SK-N-SH (cell line): Measurements from ENCODE around the gene DHRS1. TPM values are rescaled to one million over a fixed set of nuclear protein-coding genes. Genes with fewer than 3 reads are reported as not detected.

Source experiments
- CTCF ChIA-PET: fragments of 300-600, 350-600 bp; formaldehyde crosslinking; extraction: SDS; loops from one replicate; lab custom pipeline; 2021; lab: Yijun Ruan, JAX
- POLR2A ChIA-PET: fragments of 350-600 bp; sonication (Branson Sonifier 250); formaldehyde crosslinking; extraction: SDS; loops from one replicate; lab custom pipeline; 2020; ENCODE audit warnings: antibody characterized with exemption, inconsistent platforms; lab: Yijun Ruan, JAX
- DNase-seq: peaks from one replicate; pipeline ENCODE4 v3.0.0; 2012
- H2AFZ ChIP-seq: fragments of 200-600 bp; sonication (generic); 2 replicates; pipeline ENCODE4 v1.8.1; 2016; ENCODE audit warnings: antibody characterized with exemption, mild to moderate bottlenecking, low read depth
- H3F3A ChIP-seq: fragments of 200-600 bp; sonication (generic); replicated peaks from 2 replicates; pipeline ENCODE3; 2016; ENCODE audit warnings: antibody characterized with exemption, mild to moderate bottlenecking; ENCODE audit not compliant: insufficient read depth
- H3K27ac ChIP-seq, 2 experiments: fragments of 200-500 bp in 1 of 2; fragments of 200-600 bp in 1 of 2; sonication (Bioruptor generic) in 1 of 2; sonication (generic), shearing (Covaris generic) in 1 of 2; 2 replicates each; pipeline versions ENCODE4 v1.5.1 to v1.6.1; 2014 to 2016; ENCODE audit warnings: low read depth in 2 of 2, inconsistent platforms in 1 of 2, low read length in 1 of 2, mild to moderate bottlenecking in 1 of 2, mixed read lengths in 1 of 2
- H3K27me3 ChIP-seq: fragments of 200-600 bp; sonication (generic), shearing (Covaris generic); 2 replicates; pipeline ENCODE4 v1.6.1; 2016; ENCODE audit warnings: mixed run types; ENCODE audit not compliant: insufficient read depth
- H3K36me3 ChIP-seq, 2 experiments: fragments of 200-500 bp in 1 of 2; fragments of 200-600 bp in 1 of 2; sonication (Bioruptor generic) in 1 of 2; sonication (generic) in 1 of 2; replicated peaks in 1 of 2; 2 replicates each; pipeline versions ENCODE3 to v1.5.1; 2014 to 2016; ENCODE audit warnings: low read length in 1 of 2, mild to moderate bottlenecking in 1 of 2; ENCODE audit not compliant: insufficient read depth in 2 of 2, control insufficient read depth in 1 of 2
- H3K4me1 ChIP-seq, 2 experiments: fragments of 200-500 bp in 1 of 2; fragments of 200-600 bp in 1 of 2; sonication (Bioruptor generic) in 1 of 2; sonication (generic), shearing (Covaris generic) in 1 of 2; 2 replicates each; pipeline versions ENCODE4 v1.5.1 to v1.6.1; 2014 to 2016; ENCODE audit warnings: low read depth in 1 of 2, low read length in 1 of 2, mixed run types in 1 of 2; ENCODE audit not compliant: insufficient read depth in 2 of 2, control insufficient read depth in 1 of 2
- H3K4me2 ChIP-seq: fragments of 200-600 bp; sonication (generic), shearing (Covaris generic); 2 replicates; pipeline ENCODE4 v1.6.1; 2017; ENCODE audit warnings: mixed run types
- H3K4me3 ChIP-seq, 2 experiments: fragments of 200-500 bp in 1 of 2; fragments of 200-600 bp in 1 of 2; sonication (Bioruptor generic) in 1 of 2; sonication (generic), shearing (Covaris generic) in 1 of 2; 2 replicates each; pipeline versions ENCODE4 v1.5.1 to v1.8.1; 2014 to 2016; ENCODE audit warnings: low read depth in 2 of 2, inconsistent platforms in 1 of 2, low read length in 1 of 2, mild to moderate bottlenecking in 1 of 2, mixed read lengths in 1 of 2, moderate library complexity in 1 of 2
- H3K79me2 ChIP-seq: fragments of 200-600 bp; sonication (generic); 2 replicates; pipeline ENCODE4 v1.8.1; 2017; ENCODE audit warnings: mild to moderate bottlenecking; ENCODE audit not compliant: insufficient read depth
- H3K9ac ChIP-seq: fragments of 200-600 bp; sonication (generic); 2 replicates; pipeline ENCODE4 v1.6.1; 2017; ENCODE audit warnings: mixed run types
- H3K9me2 ChIP-seq: fragments of 200-600 bp; sonication (generic); 2 replicates; pipeline ENCODE4 v1.6.1; 2017; ENCODE audit warnings: mixed run types
- H3K9me3 ChIP-seq: fragments of 200-600 bp; sonication (generic); 2 replicates; pipeline ENCODE4 v1.6.1; 2017; ENCODE audit warnings: mixed run types, mild to moderate bottlenecking, moderate library complexity
- H4K20me1 ChIP-seq: fragments of 200-600 bp; sonication (generic); 2 replicates; pipeline ENCODE4 v1.6.1; 2017; ENCODE audit warnings: mild to moderate bottlenecking, mixed run types; ENCODE audit not compliant: insufficient read depth
- ELF1 ChIP-seq: IDR thresholded peaks from 2 replicates; pipeline ENCODE4 v1.4.0; 2012
- FOSL2 ChIP-seq: IDR thresholded peaks from 2 replicates; pipeline ENCODE4 v1.4.0; 2012; ENCODE audit warnings: low read depth, mild to moderate bottlenecking, moderate library complexity, borderline replicate concordance
- GATA2 ChIP-seq: sonication (generic); formaldehyde crosslinking; IDR thresholded peaks from 2 replicates; pipeline ENCODE4 v1.5.0; 2020; ENCODE audit warnings: mild to moderate bottlenecking, missing genetic modification reagents
- MXI1 ChIP-seq: IDR thresholded peaks from 2 replicates; pipeline ENCODE4 v1.6.1; 2012; ENCODE audit warnings: mild to moderate bottlenecking, low read depth, low read length, improper control_type of control experiment
- POLR2AphosphoS5 ChIP-seq: IDR thresholded peaks from 2 replicates; pipeline ENCODE4 v1.6.1; 2012; ENCODE audit warnings: low read depth, low read length
- RAD21 ChIP-seq: IDR thresholded peaks from 2 replicates; pipeline ENCODE4 v1.6.1; 2012; ENCODE audit warnings: mild to moderate bottlenecking, low read length
- RFX5 ChIP-seq: IDR thresholded peaks from 2 replicates; pipeline ENCODE4 v1.6.1; 2012; ENCODE audit warnings: mild to moderate bottlenecking, improper control_type of control experiment, low read length
- RXRA ChIP-seq: IDR thresholded peaks from 2 replicates; pipeline ENCODE4 v1.4.0; 2012; ENCODE audit warnings: low read depth, mild to moderate bottlenecking, borderline replicate concordance
- TAF1 ChIP-seq: IDR thresholded peaks from 2 replicates; pipeline ENCODE4 v1.6.1; 2012; ENCODE audit warnings: low read depth, mild to moderate bottlenecking, low read length, moderate library complexity, borderline replicate concordance
- TEAD4 ChIP-seq: IDR thresholded peaks from 2 replicates; pipeline ENCODE4 v1.4.0; 2012; ENCODE audit warnings: mild to moderate bottlenecking, borderline replicate concordance; ENCODE audit not compliant: insufficient read depth
- YY1 ChIP-seq: IDR thresholded peaks from 2 replicates; pipeline ENCODE4 v1.4.0; 2012; ENCODE audit warnings: low read depth, mild to moderate bottlenecking
- ZBTB33 ChIP-seq: IDR thresholded peaks from 2 replicates; pipeline ENCODE4 v1.4.0; 2012; ENCODE audit warnings: low read depth, borderline replicate concordance
- WGBS: methylation state at CpG from one replicate; pipeline ENCODE4 v1.1.6; 2017; ENCODE audit warnings: low lambda C conversion rate; 5-methylcytosine and 5-hydroxymethylcytosine counted together
- polyA plus RNA-seq, 3 experiments: library from polyadenylated mRNA; depleted of rRNA; stranded (reverse); fragments of >200 nt; gene quantifications; 2 replicates each; pipeline ENCODE4 v1.2.3, GENCODE V29; 2012

Gene DHRS1
- polyA plus RNA-seq, 1 of the 3 experiments (the other 2 are of a cell fraction) = 65.4 TPM

GRCh38 chr14:24299255-24300191 is at the start of gene DHRS1, which contains the start of gene NOP9 (continued):
- TF ChIP-seq MXI1 (peak; percentile 97), FOSL2 (peak; percentile 11; the same call in 1 of the 2 replicates), YY1 (no peak), RXRA (no peak), TEAD4 (no peak), TAF1 (peak; percentile 54; the same call in 1 of the 2 replicates)
- TF ChIP-seq, all 33 proteins: peak for 10

- Histone ChIP-seq H3F3A (no peaks in the 10 kb centered on the region), H3K4me2 (no peak overlapping the region), H3K36me3 (no peaks in the 10 kb centered on the region), H3K9me2 (no peaks in the 10 kb centered on the region), H3K4me1 (no peaks in the 10 kb centered on the region; a peak in 1 of 4 replicates), H3K79me2 (no peaks in the 10 kb centered on the region), H3K9me3 (no peaks in the 10 kb centered on the region), H3K27ac (no peak overlapping the region), H4K20me1 (no peaks in the 10 kb centered on the region), H3K4me3 (no peak overlapping the region), H3K9ac (no peak overlapping the region), H3K27me3 (peaks cover 82% of the 10 kb centered on the region), H2AFZ (no peak overlapping the region)
- ChIA-PET POLR2A (interaction anchor here (0.6 kb wide), 1 partner anchor 10 kb away, joined by 4 read pairs; no protein-coding TSS in a partner anchor), CTCF (interaction anchor here (0.7 to 5.6 kb wide), 6 partner anchors 14 to 88 kb away, joined by 3 to 98 read pairs (median 26); partner anchors contain the start of gene ADCY4)
- no peak for TF ChIP-seq FOSL2
- no peak for TF ChIP-seq GATA2
- TF ChIP-seq TEAD4 = no peak
- TF ChIP-seq RAD21 = no peak
- no peak for TF ChIP-seq RFX5
- no peak for TF ChIP-seq TAF1
- DNase-seq = no peak
- WGBS = 50% methylated on average over 2 of the region's 2 CpGs
Measured at GRCh38 chr14:24348186-24348585, 48.6 kb upstream of the DHRS1 start.

GRCh38 chr14:24347134-24347533 is 47.6 kb upstream of the DHRS1 start:
- CTCF ChIA-PET = interaction anchor here (0.7 to 5.6 kb wide), 6 partner anchors 10 to 89 kb away, joined by 3 to 98 read pairs (median 26); partner anchors contain the start of gene ADCY4
- Histone ChIP-seq H3K4me1 (no peaks in the 10 kb centered on the region; a peak in 1 of 4 replicates), H2AFZ (no peak overlapping the region)

More at GRCh38 chr14:24347134-24347533, 47.6 kb upstream of the DHRS1 start:
- no peak overlapping the region for H3K4me3 ChIP-seq
- POLR2A ChIA-PET = no interaction called here
- H4K20me1 ChIP-seq = no peaks in the 10 kb centered on the region
- no peaks in the 10 kb centered on the region for H3K79me2 ChIP-seq
- H3K4me2 ChIP-seq = no peak overlapping the region
- 0% methylated on average over 1 of the region's 1 CpG for WGBS
- peaks cover 82% of the 10 kb centered on the region for H3K27me3 ChIP-seq
- TF ChIP-seq ELF1 (no peak), POLR2AphosphoS5 (no peak), RXRA (no peak), ZBTB33 (no peak), FOSL2 (no peak)
- H3K36me3 ChIP-seq = no peaks in the 10 kb centered on the region
- no peak overlapping the region for H3K9ac ChIP-seq
- H3K9me3 ChIP-seq = no peaks in the 10 kb centered on the region
- DNase-seq = no peak
- no peaks in the 10 kb centered on the region for H3K9me2 ChIP-seq
- H3F3A ChIP-seq = no peaks in the 10 kb centered on the region
- H3K27ac ChIP-seq = no peak overlapping the region
